A549 (cell line): ENCODE measurements around the gene UVRAG.

Source experiments
- CTCF ChIP-seq: fragments of >200 bp; sonication (Bioruptor Twin); formaldehyde crosslinking; IDR thresholded peaks from 3 replicates; pipeline ENCODE4 v1.5.1; 2016
- ESRRA ChIP-seq: fragments of 150-350 bp; IDR thresholded peaks from 2 replicates; pipeline ENCODE4 v1.6.1; 2014; ENCODE audit warnings: mild to moderate bottlenecking, low read length, borderline replicate concordance
- HOXA7 ChIP-seq: fragments of 250-450 bp; sonication (Bioruptor Pico); IDR thresholded peaks from 2 replicates; pipeline ENCODE4 v1.5.0; 2020; ENCODE audit warnings: mild to moderate bottlenecking, moderate library complexity
- JUN ChIP-seq, 2 experiments: fragments of >200 bp; sonication (Bioruptor Twin); formaldehyde crosslinking; IDR thresholded peaks; 2 replicates in 1 of 2; 3 replicates in 1 of 2; pipeline ENCODE4 v1.6.1; 2016 to 2017
- JUNB ChIP-seq: fragments of >200 bp; sonication (Bioruptor Twin); formaldehyde crosslinking; IDR thresholded peaks from 2 replicates; pipeline ENCODE4 v1.6.1; 2016
- POLR2A ChIP-seq: IDR thresholded peaks from 2 replicates; pipeline ENCODE4 v1.6.1; 2012; ENCODE audit warnings: mild to moderate bottlenecking, low read length
- TF ChIP-seq, protein P1 (sequence below): IDR thresholded peaks from 2 replicates; pipeline ENCODE4 v1.6.1; 2012
- TF ChIP-seq, protein P2 (sequence below): fragments of 200-600 bp; sonication (generic); IDR thresholded peaks from 2 replicates; pipeline ENCODE4 v1.6.1; 2016; ENCODE audit warnings: antibody characterized with exemption, mild to moderate bottlenecking, moderate library complexity
- TF ChIP-seq, protein P3 (sequence below): fragments of 150-350 bp; IDR thresholded peaks from 2 replicates; pipeline ENCODE4 v1.6.1; 2014; ENCODE audit warnings: low read depth, mild to moderate bottlenecking, low read length

GRCh38 chr11:75874684-75875341, 59.8 kb downstream of the UVRAG start:
- no peak for TF ChIP-seq JUNB
- TF ChIP-seq, protein P1, sequence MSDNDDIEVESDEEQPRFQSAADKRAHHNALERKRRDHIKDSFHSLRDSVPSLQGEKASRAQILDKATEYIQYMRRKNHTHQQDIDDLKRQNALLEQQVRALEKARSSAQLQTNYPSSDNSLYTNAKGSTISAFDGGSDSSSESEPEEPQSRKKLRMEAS: no peak
- no peak for TF ChIP-seq POLR2A
- TF ChIP-seq ESRRA: no peak
- no peak for TF ChIP-seq CTCF
- no peak for TF ChIP-seq HOXA7 (CRISPR knock-in tag)
- TF ChIP-seq, protein P2, sequence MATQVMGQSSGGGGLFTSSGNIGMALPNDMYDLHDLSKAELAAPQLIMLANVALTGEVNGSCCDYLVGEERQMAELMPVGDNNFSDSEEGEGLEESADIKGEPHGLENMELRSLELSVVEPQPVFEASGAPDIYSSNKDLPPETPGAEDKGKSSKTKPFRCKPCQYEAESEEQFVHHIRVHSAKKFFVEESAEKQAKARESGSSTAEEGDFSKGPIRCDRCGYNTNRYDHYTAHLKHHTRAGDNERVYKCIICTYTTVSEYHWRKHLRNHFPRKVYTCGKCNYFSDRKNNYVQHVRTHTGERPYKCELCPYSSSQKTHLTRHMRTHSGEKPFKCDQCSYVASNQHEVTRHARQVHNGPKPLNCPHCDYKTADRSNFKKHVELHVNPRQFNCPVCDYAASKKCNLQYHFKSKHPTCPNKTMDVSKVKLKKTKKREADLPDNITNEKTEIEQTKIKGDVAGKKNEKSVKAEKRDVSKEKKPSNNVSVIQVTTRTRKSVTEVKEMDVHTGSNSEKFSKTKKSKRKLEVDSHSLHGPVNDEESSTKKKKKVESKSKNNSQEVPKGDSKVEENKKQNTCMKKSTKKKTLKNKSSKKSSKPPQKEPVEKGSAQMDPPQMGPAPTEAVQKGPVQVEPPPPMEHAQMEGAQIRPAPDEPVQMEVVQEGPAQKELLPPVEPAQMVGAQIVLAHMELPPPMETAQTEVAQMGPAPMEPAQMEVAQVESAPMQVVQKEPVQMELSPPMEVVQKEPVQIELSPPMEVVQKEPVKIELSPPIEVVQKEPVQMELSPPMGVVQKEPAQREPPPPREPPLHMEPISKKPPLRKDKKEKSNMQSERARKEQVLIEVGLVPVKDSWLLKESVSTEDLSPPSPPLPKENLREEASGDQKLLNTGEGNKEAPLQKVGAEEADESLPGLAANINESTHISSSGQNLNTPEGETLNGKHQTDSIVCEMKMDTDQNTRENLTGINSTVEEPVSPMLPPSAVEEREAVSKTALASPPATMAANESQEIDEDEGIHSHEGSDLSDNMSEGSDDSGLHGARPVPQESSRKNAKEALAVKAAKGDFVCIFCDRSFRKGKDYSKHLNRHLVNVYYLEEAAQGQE: no peak
- TF ChIP-seq JUN (IDR thresholded peaks at IDR 0.05): no peak
- TF ChIP-seq, protein P3, sequence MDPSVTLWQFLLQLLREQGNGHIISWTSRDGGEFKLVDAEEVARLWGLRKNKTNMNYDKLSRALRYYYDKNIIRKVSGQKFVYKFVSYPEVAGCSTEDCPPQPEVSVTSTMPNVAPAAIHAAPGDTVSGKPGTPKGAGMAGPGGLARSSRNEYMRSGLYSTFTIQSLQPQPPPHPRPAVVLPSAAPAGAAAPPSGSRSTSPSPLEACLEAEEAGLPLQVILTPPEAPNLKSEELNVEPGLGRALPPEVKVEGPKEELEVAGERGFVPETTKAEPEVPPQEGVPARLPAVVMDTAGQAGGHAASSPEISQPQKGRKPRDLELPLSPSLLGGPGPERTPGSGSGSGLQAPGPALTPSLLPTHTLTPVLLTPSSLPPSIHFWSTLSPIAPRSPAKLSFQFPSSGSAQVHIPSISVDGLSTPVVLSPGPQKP: no peak
